NCI-H2171 treated with DMSO at 0.1 percent for 48 hours (cell line): ENCODE measurements around the gene SMIM5.

Source experiments
- DNase-seq: peaks from one replicate; lab custom pipeline; 2025; lab: John Stamatoyannopoulos, UW

SMIM5 gene

DNA sequence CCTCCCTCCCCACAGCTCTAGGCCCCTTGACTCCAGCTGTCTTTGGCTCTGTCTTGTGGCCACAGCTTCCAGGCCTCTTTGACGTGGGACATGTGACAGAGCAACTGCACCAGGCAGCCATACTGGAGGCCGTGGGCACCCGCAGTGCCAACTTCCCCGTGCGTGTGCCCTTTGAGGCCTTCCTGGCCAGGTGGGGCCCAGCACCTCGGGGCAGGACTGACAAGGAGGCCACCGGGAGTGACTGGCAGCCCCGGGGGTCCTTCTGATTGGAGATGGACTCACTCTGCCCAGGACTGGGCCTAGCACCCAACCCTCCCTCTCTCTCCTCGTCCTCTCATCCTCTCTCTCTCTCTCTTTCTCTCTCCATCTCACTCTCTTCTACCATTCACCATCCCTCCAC, 30.1 kb upstream of the SMIM5 start:
- no peak for DNase-seq

- no peak for DNase-seq
Measured at GRCh38 chr17:75604034-75604695, 29.1 kb upstream of the SMIM5 start.

DNA sequence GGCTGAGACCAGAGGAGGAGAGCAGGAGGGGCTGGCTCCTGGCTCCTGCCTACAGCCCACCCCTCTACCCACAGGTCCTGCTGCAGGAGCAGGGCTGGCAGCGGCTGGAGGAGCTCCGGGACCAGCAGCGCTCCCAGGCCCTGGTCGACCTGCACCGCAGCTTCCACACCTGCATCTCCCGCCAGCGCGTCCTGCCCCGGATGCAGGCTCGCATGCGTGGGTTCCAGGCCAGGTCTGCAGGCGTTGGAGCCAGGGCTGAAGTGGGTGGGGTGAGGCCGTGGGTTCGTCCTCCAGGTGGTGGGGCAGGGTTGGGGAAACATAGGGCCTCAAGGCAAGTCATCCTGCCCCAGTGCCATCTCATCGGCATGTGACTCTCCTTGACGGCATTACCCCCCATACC, 27.4 kb upstream of the SMIM5 start:
- no peak for DNase-seq

- DNase-seq = no peak
Measured at GRCh38 chr17:75607086-75607485, 26.1 kb upstream of the SMIM5 start.

DNA sequence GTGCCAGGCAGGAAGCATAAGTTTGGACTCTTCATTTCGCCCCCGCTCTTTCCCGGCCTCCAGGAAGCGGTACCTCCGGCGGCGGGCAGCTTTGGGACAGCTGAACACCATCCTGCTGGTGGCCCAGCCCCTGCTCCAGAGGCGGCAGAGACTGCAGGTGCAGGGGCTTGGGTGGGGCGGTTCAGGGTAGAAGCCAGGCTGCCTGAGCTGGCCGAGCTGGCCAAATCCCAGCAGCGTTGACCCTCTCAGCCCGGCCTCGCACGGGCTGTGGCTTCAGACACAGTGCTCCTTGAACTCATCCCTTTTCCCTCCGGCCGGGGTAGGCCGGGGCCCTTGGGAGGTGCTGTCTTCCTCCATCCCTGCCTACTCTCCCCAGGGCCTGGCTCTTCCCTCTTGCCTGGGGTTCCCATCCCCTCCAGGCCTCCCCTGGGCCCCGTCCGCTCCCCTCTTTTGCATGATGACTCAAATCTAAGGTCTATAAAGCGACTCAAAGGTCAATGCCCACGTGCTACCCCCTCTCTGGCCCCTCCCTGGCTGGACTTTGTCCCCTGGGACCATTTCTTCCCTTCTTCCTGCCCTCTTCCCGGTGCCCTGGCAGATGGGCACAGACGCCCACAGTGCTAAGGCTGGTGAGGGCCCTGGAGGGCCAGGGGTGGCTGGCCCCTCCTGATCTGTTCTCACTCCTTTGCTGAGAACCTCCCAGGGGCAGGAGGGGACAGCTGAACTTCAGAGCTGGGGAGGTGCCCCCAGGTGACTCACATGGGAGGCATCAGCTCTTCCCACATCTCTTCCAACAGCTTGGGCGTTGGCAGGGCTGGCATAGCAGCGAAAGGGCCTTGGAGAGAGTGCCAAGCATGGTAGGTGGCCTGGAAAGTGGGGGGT, 22.9 kb upstream of the SMIM5 start:
- DNase-seq = no peak

- peak; percentile 22 for DNase-seq
Measured at GRCh38 chr17:75611851-75612429, 21.3 kb upstream of the SMIM5 start.

- DNase-seq = no peak
Measured at GRCh38 chr17:75612906-75613626, 20.2 kb upstream of the SMIM5 start.

DNA sequence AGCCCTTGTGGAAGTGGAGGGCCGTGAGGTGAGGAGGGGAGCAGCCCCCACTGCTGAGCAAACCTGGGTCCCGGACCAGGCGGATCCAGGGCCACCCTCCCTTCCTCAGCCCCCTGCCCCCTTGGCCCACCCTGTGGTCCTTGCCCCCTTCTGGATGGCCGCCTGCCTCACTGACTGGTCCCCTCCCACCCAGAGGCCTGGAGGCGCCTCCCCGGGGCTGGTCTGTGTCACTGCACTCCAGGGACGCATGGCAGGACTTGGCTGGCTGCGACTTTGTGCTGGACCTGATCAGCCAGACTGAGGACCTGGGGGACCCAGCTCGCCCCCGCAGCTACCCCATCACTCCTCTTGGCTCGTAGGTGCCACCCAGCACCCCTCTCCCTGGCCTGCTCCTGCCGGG, 19.2 kb upstream of the SMIM5 start:
- DNase-seq = no peak

DNA sequence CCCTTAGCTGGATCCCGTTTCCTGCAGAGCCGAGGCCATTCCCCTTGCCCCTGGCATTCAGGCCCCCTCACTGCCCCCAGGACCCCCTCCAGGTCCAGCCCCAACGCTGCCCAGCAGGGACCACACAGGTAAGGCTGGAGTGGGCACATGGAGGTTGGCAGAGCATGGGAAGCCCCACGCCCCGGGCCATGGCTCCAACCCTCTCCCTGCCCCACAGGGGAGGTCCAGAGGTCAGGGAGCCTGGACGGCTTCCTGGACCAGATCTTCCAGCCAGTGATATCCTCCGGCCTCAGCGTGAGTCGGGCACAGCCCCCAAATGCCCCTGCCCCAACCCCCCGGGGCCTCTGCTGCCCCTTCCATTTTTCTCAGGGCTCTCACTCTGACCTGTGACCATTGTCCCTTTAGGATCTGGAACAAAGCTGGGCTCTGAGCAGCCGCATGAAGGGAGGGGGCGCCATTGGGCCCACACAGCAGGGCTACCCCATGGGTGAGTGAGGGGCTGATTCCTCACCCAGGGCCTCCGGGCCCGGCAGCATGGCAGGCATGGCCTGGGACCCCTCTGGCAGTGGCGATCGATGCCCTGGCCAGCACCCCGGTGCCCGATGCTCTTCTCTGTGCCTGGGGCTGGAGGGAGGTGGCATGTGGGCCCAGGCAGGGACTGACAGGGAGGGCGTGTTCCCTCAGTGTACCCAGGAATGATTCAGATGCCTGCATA, 18.5 kb upstream of the SMIM5 start:
- no peak for DNase-seq

DNA sequence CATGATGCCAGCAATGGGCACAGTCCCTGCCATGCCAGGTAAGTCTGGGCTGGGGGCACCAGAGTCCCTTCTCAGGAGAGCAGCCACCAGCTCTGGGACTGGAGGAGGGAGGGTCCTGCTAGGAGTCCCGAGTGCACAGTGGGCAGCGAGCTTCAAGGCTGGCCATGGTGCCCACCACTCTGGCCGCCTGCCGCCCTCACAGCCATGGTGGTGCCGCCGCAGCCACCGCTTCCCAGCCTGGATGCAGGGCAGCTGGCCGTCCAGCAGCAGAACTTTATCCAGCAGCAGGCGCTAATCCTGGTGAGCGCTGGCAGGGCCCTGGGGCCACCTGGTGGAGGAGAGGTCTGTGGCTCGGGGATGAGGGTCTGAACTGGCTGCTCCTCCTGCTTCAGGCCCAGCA, 17.9 kb upstream of the SMIM5 start:
- no peak for DNase-seq

- DNase-seq = no peak
Measured at GRCh38 chr17:75616521-75617122, 16.6 kb upstream of the SMIM5 start.

GRCh38 chr17:75617218-75617617, 16.0 kb upstream of the SMIM5 start:
- no peak for DNase-seq

- DNase-seq = no peak
Measured at GRCh38 chr17:75617675-75618074, 15.6 kb upstream of the SMIM5 start.

- peak; percentile 50 for DNase-seq
Measured at GRCh38 chr17:75619506-75620431, 13.5 kb upstream of the SMIM5 start.

DNA sequence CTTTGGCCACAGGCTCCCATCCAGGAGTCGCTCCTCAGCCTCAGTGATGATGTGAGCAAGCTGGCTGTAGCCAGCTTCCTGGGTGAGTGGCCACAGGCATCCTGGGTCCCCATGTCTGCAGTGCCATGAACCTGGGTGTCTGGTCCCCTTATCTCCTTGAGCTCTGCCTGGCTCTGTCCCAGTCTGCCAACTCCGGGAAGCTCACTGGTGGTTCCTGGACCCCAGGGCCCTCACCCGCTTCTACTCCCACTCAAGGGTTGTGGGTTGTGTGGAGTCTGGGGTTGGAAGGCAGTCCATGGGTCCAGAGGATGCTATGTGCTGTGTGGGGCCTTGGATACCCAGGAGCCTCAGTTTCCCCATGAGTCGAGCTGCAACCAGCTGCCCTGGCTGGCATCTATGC, 11.7 kb upstream of the SMIM5 start:
- no peak for DNase-seq

- no peak for DNase-seq
Measured at GRCh38 chr17:75622076-75622475, 11.2 kb upstream of the SMIM5 start.

- DNase-seq = no peak
Measured at GRCh38 chr17:75622771-75623273, 10.4 kb upstream of the SMIM5 start.

- DNase-seq = no peak
Measured at GRCh38 chr17:75623386-75623785, 9.8 kb upstream of the SMIM5 start.

- no peak for DNase-seq
Measured at GRCh38 chr17:75624021-75624420, 9.2 kb upstream of the SMIM5 start.

GRCh38 chr17:75624714-75625345, 8.4 kb upstream of the SMIM5 start:
- no peak for DNase-seq
